ENCODE measurements around the gene TTC21A. TPM values are rescaled to one million over a fixed set of nuclear protein-coding genes. Genes with fewer than 3 reads are reported as not detected.

TTC21A gene
- total RNA-seq, 1 experiment from 2014 or later: 1.7 TPM

DNA sequence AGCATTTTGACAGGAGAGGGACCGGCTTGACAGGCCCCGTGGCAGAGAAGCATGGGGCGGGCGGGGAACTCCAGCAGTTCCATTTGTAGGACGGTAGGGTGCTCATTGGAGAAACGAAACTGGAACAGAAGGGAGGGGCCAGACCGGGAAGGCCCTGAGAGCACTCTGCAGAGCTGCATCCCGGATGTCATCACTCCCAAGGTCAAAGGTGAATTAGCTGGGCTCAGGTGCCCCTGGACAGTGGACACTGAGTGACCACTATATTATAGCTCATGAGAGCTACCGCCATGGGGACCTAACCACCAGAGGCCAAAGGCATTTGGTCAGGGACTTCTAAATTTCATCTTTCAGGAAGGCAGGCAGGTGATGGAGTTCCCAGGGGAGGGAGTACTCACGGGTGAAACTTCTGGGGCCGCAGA lies 38.6 kb downstream of the TTC21A start:
- Mint-ChIP-seq H3K4me3 (no peak overlapping the region), H3K27ac (peak overlapping the region in 2 of 3 experiments; percentile 36 to 61; a peak in 2 of 7 replicates), H3K4me1 (peaks cover 47 to 52% of the 10 kb centered on the region in 2 experiments), H3K27me3 (ENCODE audit: low read depth) (peaks cover 2% of the 10 kb centered on the region; the same call in 1 of the 2 replicates), H3K9me3 (no peaks in the 10 kb centered on the region), H3K36me3 (ENCODE audit: insufficient read depth in 1 of 3, low read depth in 3 of 3) (peaks cover 14 to 56% (median 44%) of the 10 kb centered on the region in 3 experiments; a peak in 6 of 7 replicates)
- Histone ChIP-seq H2BK15ac (ENCODE audit: low read depth, low read length) (no peak overlapping the region), H3K79me1 (ENCODE audit: insufficient read depth, low read depth, low read length, poor library complexity, severe bottlenecking) (no peaks in the 10 kb centered on the region), H4K8ac (replicated peaks; ENCODE audit: insufficient read length, low read depth, low read length) (no peak overlapping the region), H2AFZ (ENCODE audit: low read length) (no peak overlapping the region), H4K5ac (ENCODE audit: insufficient read length, low read depth, low read length) (no peak overlapping the region), H3K27ac (ENCODE audit: insufficient read length, low read depth, low read length) (no peak overlapping the region), H3K4ac (ENCODE audit: low read depth, low read length) (no peak overlapping the region), H2BK5ac (ENCODE audit: insufficient read length, low read length) (no peak overlapping the region), H3K27me3 (ENCODE audit: insufficient read depth, low read length) (no peaks in the 10 kb centered on the region), H4K91ac (ENCODE audit: insufficient read length, low read depth, low read length) (no peak overlapping the region), H2BK20ac (ENCODE audit: low read depth, low read length, poor library complexity, severe bottlenecking) (no peak overlapping the region), H3K4me2 (ENCODE audit: insufficient read depth, insufficient read length, low read length) (no peak overlapping the region), H3K79me2 (ENCODE audit: insufficient read depth, low read length) (peaks cover 5% of the 10 kb centered on the region; the same call in 1 of the 2 replicates), H3T11ph (ENCODE audit: low read length) (no peak overlapping the region), H3K23me2 (ENCODE audit: insufficient read length, low read depth, low read length, poor library complexity, severe bottlenecking) (no peaks in the 10 kb centered on the region), H3K14ac (ENCODE audit: insufficient read depth, low read length) (no peak overlapping the region), H3K9me3 (ENCODE audit: control insufficient read depth, low read depth, low read length) (no peaks in the 10 kb centered on the region), H3K4me1 (ENCODE audit: insufficient read depth, low read length) (peaks cover 22% of the 10 kb centered on the region; the same call in 1 of the 2 replicates), H4K20me1 (ENCODE audit: control insufficient read depth, insufficient read depth, insufficient read length) (no peaks in the 10 kb centered on the region), H3K9ac (ENCODE audit: extremely low read depth, insufficient read length, low read length) (no peak overlapping the region), H2BK12ac (ENCODE audit: insufficient read length, low read depth, low read length) (no peak overlapping the region), H2AK5ac (ENCODE audit: insufficient read length, low read length) (no peak overlapping the region), H3K18ac (ENCODE audit: insufficient read length, low read depth, low read length) (no peak overlapping the region), H3K56ac (ENCODE audit: insufficient read length, low read depth, low read length) (no peak overlapping the region), H2BK120ac (ENCODE audit: low read depth, low read length, poor library complexity, severe bottlenecking) (no peak overlapping the region), H3K23ac (ENCODE audit: insufficient read length, low read depth, low read length) (no peak overlapping the region)
- TF ChIP-seq, protein P1, sequence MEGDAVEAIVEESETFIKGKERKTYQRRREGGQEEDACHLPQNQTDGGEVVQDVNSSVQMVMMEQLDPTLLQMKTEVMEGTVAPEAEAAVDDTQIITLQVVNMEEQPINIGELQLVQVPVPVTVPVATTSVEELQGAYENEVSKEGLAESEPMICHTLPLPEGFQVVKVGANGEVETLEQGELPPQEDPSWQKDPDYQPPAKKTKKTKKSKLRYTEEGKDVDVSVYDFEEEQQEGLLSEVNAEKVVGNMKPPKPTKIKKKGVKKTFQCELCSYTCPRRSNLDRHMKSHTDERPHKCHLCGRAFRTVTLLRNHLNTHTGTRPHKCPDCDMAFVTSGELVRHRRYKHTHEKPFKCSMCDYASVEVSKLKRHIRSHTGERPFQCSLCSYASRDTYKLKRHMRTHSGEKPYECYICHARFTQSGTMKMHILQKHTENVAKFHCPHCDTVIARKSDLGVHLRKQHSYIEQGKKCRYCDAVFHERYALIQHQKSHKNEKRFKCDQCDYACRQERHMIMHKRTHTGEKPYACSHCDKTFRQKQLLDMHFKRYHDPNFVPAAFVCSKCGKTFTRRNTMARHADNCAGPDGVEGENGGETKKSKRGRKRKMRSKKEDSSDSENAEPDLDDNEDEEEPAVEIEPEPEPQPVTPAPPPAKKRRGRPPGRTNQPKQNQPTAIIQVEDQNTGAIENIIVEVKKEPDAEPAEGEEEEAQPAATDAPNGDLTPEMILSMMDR (conservative IDR thresholded peaks at IDR 0.05): no peak
- peak; percentile 29 for DNase-seq
- no CpG with 5 or more reads among the region's 11 CpGs for WGBS (ENCODE audit: extremely low coverage, insufficient read length, low lambda C conversion rate)
